Transverse colon (tissue), 3 donors: ENCODE results near the gene GTF2I.
"Not testable (repeated sequence)": the region's sequence is repeated elsewhere in the genome, so short reads cannot be mapped to it uniquely, and the experiment has no call there.

ENCODE experiments used
- EP300 ChIP-seq: sonication (generic); formaldehyde crosslinking; IDR thresholded peaks from one replicate; pipeline ENCODE4 v1.6.1; 2017; ENCODE audit warnings: antibody characterized with exemption, low read depth
- TF ChIP-seq, protein P1 (sequence below), 5 experiments: fragments of 200-600 bp in 3 of 5; fragments of 450-650 bp in 2 of 5; sonication (generic) in 3 of 5; IDR thresholded peaks; 1 replicate in 2 of 5; 2 replicates in 3 of 5; pipeline ENCODE4 v1.5.1; 2016 to 2017; ENCODE audit warnings: antibody characterized with exemption in 5 of 5, inconsistent platforms in 3 of 5, mild to moderate bottlenecking in 2 of 5, moderate library complexity in 1 of 5

DNA sequence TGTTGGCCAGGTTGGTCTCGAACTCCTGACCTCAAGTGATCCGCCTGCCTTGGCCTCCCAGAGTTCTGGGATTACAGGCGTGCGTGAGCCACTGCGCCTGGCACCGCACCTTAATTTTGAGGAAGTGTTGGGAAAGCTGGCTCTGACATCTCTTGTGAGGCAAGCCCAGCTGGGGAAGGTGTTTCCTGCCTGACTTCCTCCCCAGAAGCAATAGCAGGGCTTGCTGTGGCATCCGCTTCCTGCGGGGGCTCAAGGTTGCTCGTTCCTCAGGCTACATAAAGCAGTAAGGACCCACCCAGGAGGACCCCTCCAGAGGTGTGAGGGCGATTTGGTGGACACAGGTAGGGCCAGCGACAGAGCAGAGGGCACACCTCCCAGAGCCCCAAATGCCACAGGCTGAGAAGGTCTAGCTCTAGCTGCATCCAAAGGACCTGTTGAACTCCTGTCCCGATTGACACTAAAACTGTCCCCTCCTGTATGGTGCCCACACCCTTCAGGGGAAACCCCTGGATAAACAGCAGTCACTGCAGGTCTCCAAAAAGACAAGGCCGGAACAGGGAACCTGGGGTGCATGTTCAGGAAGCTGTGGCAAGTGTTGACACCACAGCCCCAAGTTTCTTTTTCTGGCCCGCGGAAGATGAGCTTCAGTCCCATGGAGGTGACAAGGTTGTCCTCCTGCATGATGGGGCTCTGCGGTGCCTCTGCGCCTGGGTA is 107.8 kb downstream of the GTF2I start:
- not testable (repeated sequence) for TF ChIP-seq EP300
- TF ChIP-seq, protein P1, sequence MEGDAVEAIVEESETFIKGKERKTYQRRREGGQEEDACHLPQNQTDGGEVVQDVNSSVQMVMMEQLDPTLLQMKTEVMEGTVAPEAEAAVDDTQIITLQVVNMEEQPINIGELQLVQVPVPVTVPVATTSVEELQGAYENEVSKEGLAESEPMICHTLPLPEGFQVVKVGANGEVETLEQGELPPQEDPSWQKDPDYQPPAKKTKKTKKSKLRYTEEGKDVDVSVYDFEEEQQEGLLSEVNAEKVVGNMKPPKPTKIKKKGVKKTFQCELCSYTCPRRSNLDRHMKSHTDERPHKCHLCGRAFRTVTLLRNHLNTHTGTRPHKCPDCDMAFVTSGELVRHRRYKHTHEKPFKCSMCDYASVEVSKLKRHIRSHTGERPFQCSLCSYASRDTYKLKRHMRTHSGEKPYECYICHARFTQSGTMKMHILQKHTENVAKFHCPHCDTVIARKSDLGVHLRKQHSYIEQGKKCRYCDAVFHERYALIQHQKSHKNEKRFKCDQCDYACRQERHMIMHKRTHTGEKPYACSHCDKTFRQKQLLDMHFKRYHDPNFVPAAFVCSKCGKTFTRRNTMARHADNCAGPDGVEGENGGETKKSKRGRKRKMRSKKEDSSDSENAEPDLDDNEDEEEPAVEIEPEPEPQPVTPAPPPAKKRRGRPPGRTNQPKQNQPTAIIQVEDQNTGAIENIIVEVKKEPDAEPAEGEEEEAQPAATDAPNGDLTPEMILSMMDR (IDR thresholded peaks at IDR 0.05), result not testable (repeated sequence)
